Activated CD4-positive, alpha-beta T cell treated with anti-CD3 and anti-CD28 coated beads, Interleukin-2, Interleukin-6, amounts not matched to agents 100 ng/mL and 50 ng/mL, durations not matched to agents 16 hours and 8 hours (primary cell): ENCODE data around the gene IL21R.
"Not testable (repeated sequence)": the region's sequence is repeated elsewhere in the genome, so short reads cannot be mapped to it uniquely, and the experiment has no call there.

Source experiments
- DNase-seq: peaks from one replicate; pipeline ENCODE4 v3.0.0-alpha.2; 2020

The IL21R gene

DNA sequence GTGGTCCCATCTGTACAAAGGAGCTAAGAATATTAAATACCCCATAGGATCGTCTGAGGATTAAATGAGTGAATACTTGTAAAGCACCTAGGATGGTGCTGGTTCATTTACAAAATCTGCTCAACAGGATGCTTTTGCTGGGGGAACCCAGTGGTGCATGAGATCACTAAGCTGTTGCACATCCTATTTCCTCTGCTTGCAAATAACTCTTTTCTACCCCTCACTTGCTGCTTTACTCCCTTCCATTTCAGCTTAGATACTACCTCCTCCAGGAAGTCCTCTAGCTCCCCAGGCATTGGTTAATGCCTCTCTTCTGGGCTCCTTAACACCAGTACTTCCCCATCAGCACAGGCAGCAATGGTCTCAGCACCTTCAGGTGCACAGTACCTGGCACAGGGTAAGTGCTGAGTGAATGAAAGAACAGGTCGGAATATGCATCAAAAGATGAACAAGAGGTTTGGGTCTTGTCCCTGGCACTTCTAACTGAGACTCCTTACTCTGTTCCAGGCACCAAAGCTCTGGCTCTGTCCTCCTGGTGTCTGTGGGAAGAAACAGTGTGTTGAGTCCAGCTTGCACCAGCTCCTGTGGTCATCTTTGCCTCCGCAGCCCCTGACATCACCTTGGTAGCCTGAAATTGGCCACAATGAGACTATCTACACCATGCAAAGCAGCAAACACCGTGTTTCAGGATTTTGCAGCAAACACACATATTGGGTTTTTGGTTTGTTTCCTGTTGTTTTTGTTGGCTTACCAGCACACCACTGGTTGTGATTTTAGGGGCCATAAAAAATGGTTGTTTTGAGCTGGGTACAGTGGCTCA lies 24.1 kb upstream of the IL21R start:
- DNase-seq: peak; percentile 59

DNA sequence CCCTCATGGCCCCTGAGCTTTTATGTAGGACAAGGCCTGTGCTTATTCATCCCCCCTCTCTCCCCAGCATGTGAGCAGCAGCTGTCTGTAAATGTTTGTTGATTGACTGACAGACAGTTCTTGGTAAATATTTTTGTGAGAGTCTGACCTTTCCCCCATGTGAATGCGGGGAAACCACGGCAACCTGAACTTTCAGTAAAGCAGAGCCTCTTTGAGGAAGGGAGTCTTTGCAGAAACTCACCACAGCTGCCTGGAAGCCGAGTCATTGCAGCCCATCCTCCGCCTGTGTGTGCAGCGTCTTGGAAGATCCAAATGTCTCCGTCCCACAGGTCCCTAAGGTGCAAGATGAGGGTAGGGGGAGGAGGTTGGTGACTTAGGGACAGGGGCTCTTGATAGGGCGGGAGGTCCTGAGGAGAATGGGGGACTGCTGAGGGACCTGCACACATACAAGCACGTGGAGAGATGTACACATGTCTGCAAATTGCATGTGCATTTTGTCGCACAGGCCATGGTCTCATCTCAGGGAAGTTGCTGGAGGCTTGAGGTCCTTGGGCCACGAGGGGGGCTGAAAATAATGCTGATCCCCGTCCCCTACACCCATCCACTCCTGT lies 23.0 kb upstream of the IL21R start:
- DNase-seq: peak; percentile 70

DNA sequence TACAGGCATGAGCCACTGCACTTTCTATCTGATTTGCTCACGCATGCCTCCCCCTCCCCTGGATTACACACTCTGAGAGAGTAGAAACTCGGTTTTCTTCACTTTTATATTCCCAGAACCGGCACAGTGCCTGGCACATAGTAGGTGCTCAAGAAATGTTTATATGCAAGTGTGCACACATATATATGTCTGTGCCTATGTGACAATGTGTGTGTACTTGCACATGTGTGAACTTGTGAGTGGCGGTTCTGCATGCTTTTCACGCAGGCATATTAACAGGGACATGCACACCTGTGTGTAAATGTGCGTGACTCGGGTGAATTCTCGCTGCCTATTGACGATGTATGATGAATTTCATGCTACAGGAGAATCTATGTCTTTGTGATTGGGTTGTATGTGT lies 22.1 kb upstream of the IL21R start:
- no peak for DNase-seq

DNA sequence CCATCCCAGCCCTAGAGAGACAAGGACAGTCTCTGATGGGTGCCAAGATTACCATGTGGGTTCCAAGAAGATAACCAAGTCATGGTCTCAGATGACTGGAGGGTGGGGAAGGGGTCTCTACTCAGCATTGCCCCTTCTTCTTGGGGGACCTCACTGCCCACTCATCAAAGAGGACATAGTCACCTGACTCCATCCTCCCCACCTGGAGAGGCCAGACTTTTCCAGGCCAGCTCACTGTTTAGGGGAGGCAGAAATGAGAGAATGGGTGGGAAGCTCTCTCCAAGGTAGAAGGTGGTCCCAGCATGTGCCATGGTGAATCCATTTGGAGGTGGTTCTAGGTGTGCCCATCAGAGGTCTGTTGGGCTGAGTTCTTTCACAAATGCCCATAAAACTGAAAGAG lies 20.7 kb upstream of the IL21R start:
- DNase-seq: no peak

DNA sequence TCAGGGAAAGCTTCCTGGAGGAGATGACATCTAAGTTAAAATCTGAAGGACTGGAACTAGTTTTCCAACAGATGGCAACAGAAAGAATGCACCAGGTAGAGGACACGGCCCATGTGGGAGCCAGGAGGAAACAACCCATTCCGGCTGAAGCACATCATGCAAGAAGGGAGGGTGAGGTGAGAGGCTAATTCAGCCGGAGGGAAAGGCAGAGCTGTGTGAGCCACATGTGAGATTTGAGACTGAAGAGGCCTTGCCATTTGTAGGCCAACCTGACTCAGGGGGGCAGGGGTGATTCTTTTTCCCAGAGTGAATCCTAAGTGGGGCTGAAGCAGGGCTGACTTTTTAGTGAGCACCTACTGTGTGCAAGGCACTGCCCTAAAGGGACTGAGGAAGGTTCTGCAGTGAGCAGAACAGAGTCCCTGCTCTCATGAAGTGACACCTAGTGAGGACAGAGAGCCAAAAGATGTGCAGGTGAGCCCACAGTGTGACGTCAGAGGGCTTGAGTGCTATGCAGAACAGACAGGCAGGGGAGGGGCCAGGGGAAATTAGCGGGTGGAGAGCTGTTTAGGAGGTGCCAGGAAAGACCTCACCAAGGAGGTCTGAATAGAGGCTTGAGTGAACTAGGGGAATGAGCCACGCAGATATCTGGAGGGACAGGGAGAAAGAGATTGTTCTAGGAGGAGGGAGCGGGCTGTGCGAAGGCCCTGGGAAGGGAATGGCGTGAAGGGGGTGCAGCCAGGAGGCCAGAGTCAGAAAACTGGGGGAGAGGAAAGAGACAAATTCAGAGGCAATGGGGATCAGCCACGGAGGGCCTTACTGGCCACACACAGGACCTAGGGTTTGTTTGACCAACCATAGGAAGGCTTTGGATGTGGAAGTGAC lies 19.8 kb upstream of the IL21R start:
- no peak for DNase-seq

DNA sequence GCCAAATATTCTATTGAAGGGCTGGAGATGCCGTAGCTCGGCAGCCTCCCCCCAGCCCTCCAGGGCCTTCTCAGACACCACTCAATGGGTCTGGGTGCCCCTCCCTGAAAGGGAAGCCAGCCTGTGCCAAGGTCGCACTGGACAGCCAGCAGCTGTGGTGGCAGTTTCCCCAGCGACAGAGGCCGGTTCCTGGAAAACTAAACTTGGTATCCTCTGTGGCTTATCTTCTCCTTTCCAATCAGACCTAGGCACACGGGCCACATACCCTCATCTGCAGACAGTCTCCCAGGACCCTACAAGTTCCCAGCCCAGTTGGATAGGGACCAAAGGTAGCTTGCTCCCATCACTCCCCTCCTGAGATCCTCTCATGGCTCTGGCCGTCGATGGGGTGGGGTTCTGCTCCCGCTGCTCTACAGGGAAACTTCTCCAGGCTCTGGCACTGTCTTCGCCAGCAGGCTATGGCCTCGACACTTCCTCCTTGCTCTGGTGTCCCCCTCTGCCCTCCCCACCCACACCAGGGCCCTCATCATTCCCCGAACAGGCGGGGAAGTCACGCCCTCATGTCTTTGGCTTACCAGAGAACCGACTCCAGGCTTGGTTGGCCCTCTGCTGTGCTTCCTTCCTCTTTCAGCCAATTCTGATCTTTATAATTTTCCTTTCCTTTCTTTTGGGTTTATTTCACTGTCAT lies 18.3 kb upstream of the IL21R start:
- DNase-seq: no peak

DNA sequence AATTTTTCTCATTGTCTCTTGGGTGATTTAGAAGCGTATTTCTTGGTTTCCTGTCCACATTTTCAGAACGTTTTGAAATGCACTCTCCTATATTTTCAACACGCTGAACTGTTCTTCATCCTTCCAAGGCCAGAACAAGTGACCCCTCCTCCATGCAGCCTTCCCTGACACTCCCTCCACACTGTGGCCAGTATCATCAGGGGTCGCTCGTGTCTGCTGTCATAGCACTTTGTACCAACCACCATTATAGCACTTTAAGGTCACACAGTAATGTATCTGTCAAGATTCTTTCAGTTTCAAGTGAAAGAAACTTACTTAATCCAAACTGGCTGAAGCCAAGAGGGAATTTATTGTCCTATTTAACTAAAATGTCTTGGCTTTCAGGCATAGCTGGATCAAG lies 17.5 kb upstream of the IL21R start:
- DNase-seq: no peak

DNA sequence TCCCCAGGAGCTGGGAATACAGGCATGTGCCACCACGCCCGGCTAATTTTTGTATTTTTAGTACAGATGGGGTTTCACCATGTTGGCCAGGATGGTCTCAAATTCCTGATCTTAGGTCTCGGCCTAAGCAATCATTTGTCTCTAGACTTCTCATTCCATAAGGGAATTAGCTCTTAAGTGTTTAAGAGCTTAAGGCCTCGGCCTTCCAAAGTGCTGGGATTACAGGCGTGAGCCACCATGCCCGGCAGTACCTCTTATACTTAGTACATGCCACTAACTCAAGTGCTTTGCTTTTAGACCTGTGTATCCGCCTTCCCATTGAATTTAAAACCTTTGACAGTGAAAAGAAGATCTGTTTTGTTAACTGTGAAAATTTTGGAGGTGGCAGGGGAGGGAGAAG lies 16.6 kb upstream of the IL21R start:
- no peak for DNase-seq

DNA sequence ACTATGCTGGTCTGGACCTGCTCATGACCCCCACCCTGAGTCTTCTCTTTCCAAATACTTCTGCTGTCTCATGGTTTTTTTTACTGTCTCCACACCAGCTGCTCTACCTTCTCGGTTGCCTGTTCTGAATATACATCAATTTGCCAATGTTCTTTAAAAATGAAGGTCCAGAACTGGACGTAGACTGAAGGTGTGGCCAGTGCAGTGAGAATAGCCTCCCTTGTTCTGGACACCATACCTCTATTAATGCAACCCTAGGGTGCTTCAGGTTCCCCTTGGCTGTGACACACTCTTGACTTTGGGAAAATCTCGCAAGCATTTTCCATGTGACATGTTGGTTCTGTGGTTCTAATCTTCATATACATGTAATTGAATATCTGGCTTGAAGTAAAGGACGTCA lies 15.3 kb upstream of the IL21R start:
- no peak for DNase-seq

DNA sequence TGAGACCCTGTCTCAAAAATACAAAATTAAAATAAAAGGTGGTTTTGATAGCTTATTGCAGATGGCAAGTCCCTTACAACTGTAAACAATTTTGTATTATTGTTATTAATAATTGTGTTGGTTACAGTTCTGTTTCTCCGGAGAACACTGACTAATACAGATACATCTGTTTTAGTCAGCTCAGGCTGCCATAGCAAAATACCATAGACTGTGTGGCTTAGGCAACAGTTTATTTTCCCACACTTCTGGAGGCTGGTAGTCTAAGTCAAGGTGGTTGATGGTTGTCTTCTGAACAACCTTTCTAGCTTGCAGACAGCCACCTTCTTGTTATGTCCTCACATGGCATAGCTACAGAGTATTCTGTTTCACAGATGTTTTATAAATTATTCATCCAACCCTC lies 14.2 kb upstream of the IL21R start:
- DNase-seq: peak; percentile 85

DNA sequence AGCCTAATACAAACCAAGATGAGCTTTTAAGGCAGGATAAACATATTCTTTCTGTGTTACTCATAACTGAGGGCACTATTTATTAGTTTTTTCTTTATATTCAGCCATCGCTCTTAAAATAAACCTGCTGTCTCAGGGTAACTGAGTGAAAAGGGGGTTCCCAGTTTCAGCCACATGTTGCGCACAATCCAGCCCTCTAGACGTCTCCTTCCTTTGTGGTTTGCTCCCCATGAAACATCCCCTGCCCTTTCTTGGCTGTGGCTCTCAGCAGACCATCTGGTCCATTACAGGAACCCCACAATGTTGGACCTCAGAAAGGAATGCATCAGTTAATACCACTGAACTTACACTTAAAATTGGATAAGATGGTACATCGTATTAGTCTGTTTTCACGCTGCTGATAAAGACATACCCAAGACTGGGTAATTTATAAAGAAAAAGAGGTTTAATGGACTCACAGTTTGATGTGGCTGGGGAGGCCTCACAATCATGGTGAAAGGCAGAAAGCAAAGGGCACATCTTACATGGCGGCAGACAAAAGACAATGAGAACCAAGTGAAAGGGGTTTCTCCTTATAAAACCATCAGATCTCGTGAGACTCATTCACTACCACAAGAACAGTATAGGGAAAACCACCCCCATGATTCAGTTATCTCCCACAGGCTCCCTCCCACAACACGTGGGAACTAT lies 12.6 kb upstream of the IL21R start:
- no peak for DNase-seq

DNA sequence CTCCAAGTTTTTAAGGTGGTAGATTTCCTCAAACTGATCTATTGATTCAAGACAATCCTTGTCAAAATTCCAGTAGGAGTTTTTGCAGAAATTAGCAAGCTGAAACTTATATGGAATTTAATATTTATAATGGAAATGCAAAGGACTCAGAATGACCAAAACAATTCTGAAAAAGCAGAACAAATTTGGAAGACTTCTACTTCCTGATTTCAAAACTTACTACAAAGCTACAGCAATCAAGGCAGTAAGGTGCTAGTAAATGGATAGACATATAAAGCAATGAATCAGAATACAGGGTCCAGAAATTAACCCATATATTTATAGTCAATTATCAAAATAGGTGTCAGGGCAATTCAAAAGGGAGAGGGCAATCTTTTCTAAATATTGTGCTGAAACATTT lies 11.8 kb upstream of the IL21R start:
- no peak for DNase-seq

DNA sequence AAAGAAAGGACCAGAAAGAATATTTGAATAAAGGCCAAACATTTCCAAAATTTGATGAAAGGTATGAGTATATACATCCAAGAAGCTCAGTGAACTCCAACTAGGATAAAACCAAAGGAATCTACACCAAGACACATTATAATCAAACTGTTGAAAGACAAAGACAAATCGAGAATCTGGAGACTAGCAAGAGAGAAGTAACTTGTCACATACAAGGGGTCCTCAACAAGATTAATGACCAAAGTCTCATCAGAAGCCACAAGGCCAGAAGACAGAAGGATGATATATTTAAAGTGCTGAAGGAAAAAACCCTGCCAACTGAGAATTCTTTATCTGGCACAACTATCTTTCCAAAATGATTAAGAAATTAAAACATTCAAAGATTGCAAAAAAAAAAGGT lies 9.3 kb upstream of the IL21R start:
- no peak for DNase-seq

DNA sequence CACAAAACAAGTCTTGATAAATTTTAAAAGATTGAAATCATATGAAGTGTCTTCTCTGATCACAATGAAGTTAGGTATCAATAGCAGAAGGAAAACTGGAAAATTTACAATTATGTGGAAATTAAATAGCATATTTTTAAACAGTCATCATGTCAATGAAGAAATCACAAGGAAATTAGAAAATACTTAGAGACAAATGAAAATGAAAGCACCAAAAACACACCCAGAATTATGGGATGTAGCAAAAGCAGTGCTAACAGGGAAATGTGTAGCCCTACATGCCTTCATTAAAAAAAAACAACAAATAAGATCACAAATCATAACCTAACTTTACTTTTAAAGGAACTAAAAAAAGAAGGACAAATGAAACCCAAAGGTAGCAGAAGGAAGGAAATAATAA lies 7.5 kb upstream of the IL21R start:
- no peak for DNase-seq

DNA sequence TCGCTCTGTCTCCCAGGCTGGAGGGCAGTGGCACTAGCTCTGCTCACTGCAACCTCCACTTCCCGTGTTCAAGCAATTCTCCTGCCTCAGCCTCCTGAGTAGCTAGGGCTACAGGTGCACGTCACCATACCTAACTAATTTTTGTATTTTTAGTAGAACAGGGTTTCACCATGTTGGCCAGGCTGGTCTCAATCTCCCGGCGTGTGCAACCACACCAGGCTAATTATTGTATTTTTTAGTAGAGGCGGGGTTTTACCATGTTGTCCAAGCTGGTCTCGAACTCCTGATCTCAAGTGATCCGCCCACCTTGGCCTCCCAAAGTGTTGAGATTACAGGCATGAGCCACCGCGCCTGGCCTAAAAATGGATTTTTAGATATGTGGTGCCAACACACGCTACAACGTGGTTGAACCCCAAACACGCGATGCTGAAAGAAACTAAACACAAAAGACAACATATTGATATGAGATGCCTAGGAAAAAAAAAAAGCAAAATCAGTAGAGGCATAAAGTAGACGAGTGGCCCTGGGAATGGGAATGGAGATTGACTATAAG lies 3.6 kb upstream of the IL21R start:
- DNase-seq: not testable (repeated sequence)

DNA sequence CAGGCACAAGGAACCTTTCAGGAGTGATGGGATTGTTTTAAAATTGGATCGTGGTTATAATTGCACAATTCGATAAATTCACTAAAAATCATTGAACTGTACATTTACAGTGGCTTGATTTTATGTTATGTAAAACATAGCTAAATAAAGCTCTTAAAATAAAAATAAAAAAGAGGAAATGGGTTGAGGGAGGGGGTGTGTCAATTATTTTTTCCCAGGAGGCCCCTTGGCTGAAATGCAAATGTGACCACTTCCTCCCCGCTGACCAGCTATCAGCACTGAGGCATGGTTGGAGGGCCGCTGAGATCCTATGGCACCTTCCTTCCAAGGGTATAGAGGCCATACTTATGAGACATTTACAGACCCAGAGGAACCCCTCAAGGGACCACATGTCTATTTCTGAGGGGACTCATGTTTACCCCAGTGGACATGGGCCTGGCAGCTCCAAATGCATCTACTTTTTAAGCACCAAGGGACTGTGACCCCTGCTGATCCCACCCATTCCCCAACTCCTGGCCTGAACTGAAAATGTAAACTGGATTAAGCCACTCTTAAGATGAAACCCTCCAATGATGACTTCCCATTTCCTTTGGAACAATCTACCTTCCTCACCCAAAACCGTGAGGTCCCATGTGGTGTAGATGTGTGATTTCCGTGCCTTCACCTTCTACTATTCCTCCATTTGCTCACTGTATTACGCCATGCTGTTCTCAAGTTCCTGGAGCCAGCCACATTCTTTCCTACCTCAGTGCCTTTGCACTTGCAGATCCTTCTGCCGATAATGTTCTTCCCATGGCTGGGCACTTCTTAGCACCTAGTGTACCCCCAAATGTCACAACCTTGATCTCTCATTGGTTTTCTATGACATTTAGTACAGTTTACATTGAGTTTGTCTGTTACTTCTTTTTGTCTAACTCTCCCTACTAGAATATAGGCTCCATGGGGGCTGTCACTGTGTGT lies 2.8 kb upstream of the IL21R start:
- no peak for DNase-seq

DNA sequence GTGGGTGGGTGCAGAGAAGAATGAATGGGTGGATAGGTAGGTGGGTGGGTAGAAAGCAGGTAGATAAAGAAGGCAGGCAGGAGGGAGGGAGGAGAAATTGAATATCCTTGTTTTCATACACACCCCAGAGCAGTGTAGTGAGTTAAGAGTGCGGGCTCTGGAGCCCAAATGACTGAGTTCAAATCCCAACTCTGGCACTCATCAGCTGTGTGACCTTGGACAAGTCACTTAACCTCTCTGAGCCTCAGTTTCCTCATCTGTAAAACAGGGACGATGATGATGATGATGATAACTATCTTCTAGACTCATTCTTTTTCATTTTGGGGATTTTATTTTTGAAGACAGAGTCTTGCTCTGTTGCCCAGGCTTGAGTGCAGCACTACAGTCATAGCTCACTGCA lies 2.0 kb upstream of the IL21R start:
- no peak for DNase-seq

DNA sequence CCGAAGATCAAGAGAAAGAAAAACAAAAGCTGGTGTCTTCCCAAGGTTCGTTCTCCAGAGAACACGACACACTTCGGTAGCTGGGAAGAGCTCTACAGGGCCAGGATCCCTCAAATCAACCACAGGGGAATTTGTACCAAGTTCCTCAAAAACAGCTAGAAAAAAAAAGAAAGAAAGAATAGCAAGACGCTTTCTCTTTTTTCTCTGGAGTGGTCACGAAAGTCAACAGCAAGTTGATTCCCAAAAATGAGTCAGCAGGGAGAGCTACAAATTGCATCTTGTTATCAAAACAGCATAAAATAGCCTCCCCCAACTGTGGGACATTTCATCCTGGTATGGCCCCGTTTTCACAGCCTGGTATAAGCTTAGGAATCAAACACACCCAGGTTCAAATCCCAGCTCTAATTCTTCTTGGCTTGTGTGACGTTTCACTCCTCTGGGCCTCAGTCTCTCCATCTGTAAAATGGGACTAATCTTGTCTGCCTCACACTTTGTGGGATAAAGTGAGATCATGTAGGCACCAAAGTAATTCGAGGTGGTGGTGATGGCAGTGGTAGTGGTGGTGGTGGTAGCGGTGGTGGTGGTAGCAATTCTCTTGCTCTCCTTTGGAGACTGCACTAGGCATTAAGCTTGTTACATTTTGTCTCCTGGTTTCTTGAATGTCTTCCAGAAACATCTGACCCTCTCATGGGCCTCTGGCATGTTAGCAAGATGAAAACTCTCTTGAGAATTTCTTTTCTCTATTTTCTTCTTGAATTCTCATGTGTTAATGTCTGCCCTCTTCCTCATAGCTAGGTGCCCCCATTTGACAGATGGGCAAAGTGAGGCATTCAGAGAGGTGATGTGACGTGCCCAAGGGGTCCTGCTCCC lies 988 bp upstream of the IL21R start:
- no peak for DNase-seq

DNA sequence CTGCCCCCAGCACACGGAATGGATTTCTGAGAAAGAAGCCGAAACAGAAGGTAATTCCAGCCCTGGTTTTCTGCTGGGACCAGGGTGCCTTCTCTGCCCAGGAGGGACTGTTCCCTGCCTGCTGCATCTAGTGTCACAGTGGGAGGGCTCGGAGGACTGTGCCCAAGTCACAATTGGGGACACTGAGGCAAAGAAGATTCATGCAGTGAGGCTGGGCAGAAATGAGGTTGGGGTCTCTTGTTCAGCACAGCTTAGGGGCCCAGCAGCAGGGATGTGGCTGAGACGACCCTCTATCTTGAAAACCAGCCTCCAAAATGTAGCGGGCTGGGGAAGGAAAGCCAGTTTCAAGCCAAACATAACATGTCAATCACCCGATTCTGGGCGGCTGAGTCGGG lies 592 bp downstream of the IL21R start:
- no peak for DNase-seq
